ENCODE data around the gene PRXL2C. TPM values are rescaled to one million over a fixed set of nuclear protein-coding genes. Genes with fewer than 3 reads are reported as not detected.
A peak's percentile ranks its signal among the peaks of the same experiment; 100 is the strongest.

Gene PRXL2C
- total and polyA plus RNA-seq, 8 donors = 5.6 to 35.0 (median 7.9) TPM

- TF ChIP-seq POLR2AphosphoS5 (IDR thresholded peaks at IDR 0.05) = no peak
- Histone ChIP-seq H3K9me3 (no peaks in the 10 kb centered on the region), H3K4me1 (no peaks in the 10 kb centered on the region), H3K27me3 (peaks cover 0 to 10% (median 0%) of the 10 kb centered on the region in 3 donors), H3K36me3 (no peaks in the 10 kb centered on the region), H3K27ac (no peak overlapping the region), H3K4me3 (no peak overlapping the region)
- 85 to 90% (median 89%) methylated on average over 6 of the region's 6 CpGs for WGBS, 5 donors
- no peak for DNase-seq
- intact Hi-C loops (cut with DNase I; ENCODE audit: low total_unique reads) = no loop called here
Observed at GRCh38 chr9:96626912-96627311, 28.2 kb downstream of the PRXL2C start.

DNA sequence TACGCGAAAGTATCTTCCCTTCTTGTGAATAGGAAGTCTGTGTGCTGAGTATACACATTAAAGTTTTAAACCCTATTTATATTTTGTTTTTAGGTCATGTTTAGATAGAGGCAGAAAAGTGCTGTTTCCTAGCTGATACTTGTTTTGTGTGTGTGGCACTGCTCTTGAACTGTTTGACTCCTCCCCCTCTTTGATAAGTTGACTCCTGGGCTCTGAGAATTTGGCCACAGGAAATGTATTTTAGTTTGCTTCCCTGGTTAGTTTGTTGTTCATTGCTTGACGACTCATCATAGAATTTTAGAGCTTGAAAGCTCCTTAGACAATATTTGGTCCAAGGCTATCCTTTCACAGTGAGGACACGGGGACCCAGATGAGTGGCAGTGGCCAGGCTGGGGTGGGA, 33.5 kb downstream of the PRXL2C start:
- Histone ChIP-seq H3K9me3 (no peaks in the 10 kb centered on the region), H3K27ac (peak overlapping the region in 1 of 5 donors; percentile 87), H3K4me3 (no peak overlapping the region), H3K4me1 (peaks cover 12 to 38% (median 21%) of the 10 kb centered on the region in 4 donors), H3K36me3 (no peaks in the 10 kb centered on the region), H3K27me3 (peaks cover 0 to 11% (median 9%) of the 10 kb centered on the region in 3 donors)
- intact Hi-C loops (cut with DNase I; ENCODE audit: low total_unique reads) = no loop called here
- peak in 1 of 2 donors; percentile 51 for DNase-seq
- WGBS, 5 donors = 61 to 69% (median 62%) methylated on average over 4 of the region's 4 CpGs
- no peak for TF ChIP-seq POLR2AphosphoS5 (IDR thresholded peaks at IDR 0.05)
- TF ChIP-seq, protein P1, sequence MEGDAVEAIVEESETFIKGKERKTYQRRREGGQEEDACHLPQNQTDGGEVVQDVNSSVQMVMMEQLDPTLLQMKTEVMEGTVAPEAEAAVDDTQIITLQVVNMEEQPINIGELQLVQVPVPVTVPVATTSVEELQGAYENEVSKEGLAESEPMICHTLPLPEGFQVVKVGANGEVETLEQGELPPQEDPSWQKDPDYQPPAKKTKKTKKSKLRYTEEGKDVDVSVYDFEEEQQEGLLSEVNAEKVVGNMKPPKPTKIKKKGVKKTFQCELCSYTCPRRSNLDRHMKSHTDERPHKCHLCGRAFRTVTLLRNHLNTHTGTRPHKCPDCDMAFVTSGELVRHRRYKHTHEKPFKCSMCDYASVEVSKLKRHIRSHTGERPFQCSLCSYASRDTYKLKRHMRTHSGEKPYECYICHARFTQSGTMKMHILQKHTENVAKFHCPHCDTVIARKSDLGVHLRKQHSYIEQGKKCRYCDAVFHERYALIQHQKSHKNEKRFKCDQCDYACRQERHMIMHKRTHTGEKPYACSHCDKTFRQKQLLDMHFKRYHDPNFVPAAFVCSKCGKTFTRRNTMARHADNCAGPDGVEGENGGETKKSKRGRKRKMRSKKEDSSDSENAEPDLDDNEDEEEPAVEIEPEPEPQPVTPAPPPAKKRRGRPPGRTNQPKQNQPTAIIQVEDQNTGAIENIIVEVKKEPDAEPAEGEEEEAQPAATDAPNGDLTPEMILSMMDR (IDR thresholded peaks at IDR 0.05) = no peak
- no peak for TF ChIP-seq EP300 (IDR thresholded peaks at IDR 0.05)
- TF ChIP-seq POLR2A (IDR thresholded peaks at IDR 0.05) = no peak

- Histone ChIP-seq H3K4me3 (no peak overlapping the region), H3K4me1 (peaks cover 12 to 38% (median 21%) of the 10 kb centered on the region in 4 donors), H3K27ac (peak overlapping the region; percentile 70 to 92 (median 76)), H3K36me3 (no peaks in the 10 kb centered on the region), H3K27me3 (peaks cover 0 to 11% (median 9%) of the 10 kb centered on the region in 3 donors), H3K9me3 (no peaks in the 10 kb centered on the region)
- 41 to 54% (median 45%) methylated on average over 7 of the region's 7 CpGs for WGBS, 5 donors
- DNase-seq = peak in 1 of 2 donors; percentile 35
- TF ChIP-seq POLR2A (IDR thresholded peaks at IDR 0.05) (no peak), EP300 (IDR thresholded peaks at IDR 0.05) (no peak), POLR2AphosphoS5 (IDR thresholded peaks at IDR 0.05) (no peak)
- intact Hi-C loops (cut with DNase I; ENCODE audit: low total_unique reads) = no loop called here
Observed at GRCh38 chr9:96620832-96621269, 34.3 kb downstream of the PRXL2C start.

DNA sequence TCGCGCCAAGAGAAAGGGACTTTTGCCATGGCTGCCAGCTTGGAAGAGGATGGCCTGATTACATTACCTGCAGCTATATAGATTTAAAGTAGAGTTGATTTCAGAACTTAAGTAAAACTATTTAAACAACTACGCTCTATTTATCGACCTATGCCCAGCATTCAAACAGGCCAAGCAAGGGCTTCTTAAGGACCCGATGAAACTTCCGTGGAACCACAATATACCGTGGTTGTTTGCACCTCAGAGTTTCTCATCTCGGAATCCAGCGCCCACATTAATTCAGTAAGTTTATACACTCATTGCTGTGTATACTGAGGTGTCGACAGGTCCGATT, 35.0 kb downstream of the PRXL2C start:
- Histone ChIP-seq H3K4me1 (peaks cover 12 to 38% (median 21%) of the 10 kb centered on the region in 4 donors), H3K9me3 (no peaks in the 10 kb centered on the region), H3K27ac (peak overlapping the region; percentile 75 to 92 (median 87)), H3K27me3 (peaks cover 0 to 11% (median 9%) of the 10 kb centered on the region in 3 donors), H3K4me3 (peak overlapping the region; percentile 51 to 93 (median 88)), H3K36me3 (no peaks in the 10 kb centered on the region)
- WGBS, 5 donors = 28 to 51% (median 35%) methylated on average over 11 of the region's 11 CpGs
- TF ChIP-seq POLR2A (IDR thresholded peaks at IDR 0.05) (no peak), EP300 (IDR thresholded peaks at IDR 0.05) (no peak), POLR2AphosphoS5 (IDR thresholded peaks at IDR 0.05) (no peak)
- TF ChIP-seq, protein P1 (IDR thresholded peaks at IDR 0.05) = no peak
- intact Hi-C loops (cut with DNase I; ENCODE audit: low total_unique reads) = no loop called here
- no peak for DNase-seq

- H3K9me3 ChIP-seq = no peaks in the 10 kb centered on the region
- H3K36me3 ChIP-seq = no peaks in the 10 kb centered on the region
- 0 to 4% (median 1%) methylated on average over 12 to 66 of the region's 66 CpGs for WGBS, 5 donors
- intact Hi-C loops (cut with DNase I; ENCODE audit: low total_unique reads) = no loop called here
- H3K27ac ChIP-seq = peak within 1 kb of the TSS; percentile 84 to 92 (median 90)
- peaks cover 12 to 38% (median 21%) of the 10 kb centered on the region in 4 donors for H3K4me1 ChIP-seq
- peak within 1 kb of the TSS; percentile 80 to 93 (median 88) for H3K4me3 ChIP-seq
- peaks cover 0 to 11% (median 9%) of the 10 kb centered on the region in 3 donors for H3K27me3 ChIP-seq
- peak; percentile 98 for DNase-seq
- TF ChIP-seq, protein P1 (IDR thresholded peaks at IDR 0.05) = peak in 1 of 7 experiments; percentile 31
- no peak for TF ChIP-seq EP300 (IDR thresholded peaks at IDR 0.05)
Observed at GRCh38 chr9:96619491-96620180, 35.5 kb downstream of the PRXL2C start, which contains the start of gene CDC14B. Gene CDC14B (minus strand): TSS chr9:96619843. CDS start chr9:96619378, 465 bp downstream.
